Body of pancreas (tissue), 4 donors: ENCODE results near the gene RIT2. TPM values are rescaled to one million over a fixed set of nuclear protein-coding genes. Genes with fewer than 3 reads are reported as not detected.

Experiments
- ATAC-seq: fragments of 150-250 bp; one replicate; pipeline ENCODE4 v1.9.1; 2016
- DNase-seq, 4 donors: peaks; one replicate each; pipeline ENCODE4 v3.0.0-alpha.2; 2019
- H3K27ac ChIP-seq, 4 donors: fragments of 200-600 bp; sonication (generic); 1 replicate in 3 of 4; 2 replicates in 1 of 4; pipeline versions ENCODE4 v1.5.1 to v1.6.1; 2016 to 2019; ENCODE audit warnings: mild to moderate bottlenecking in 1 of 4, mixed read lengths in 1 of 4, moderate library complexity in 1 of 4
- H3K27me3 ChIP-seq, 2 donors: fragments of 200-600 bp; sonication (generic); one replicate each; pipeline ENCODE4 v1.6.0; 2016; ENCODE audit warnings: mild to moderate bottlenecking in 1 of 2
- H3K36me3 ChIP-seq, 2 donors: fragments of 200-600 bp; sonication (generic); replicated peaks in 1 of 2; 2 replicates each; pipeline ENCODE4 v1.5.1; 2016; ENCODE audit warnings: low read depth in 2 of 2; ENCODE audit not compliant: insufficient read depth in 1 of 2
- H3K4me1 ChIP-seq: fragments of 200-600 bp; sonication (generic); one replicate; pipeline ENCODE4 v1.6.0; 2016
- H3K4me3 ChIP-seq, 2 donors: fragments of 200-600 bp; sonication (generic); 1 replicate in 1 of 2; 2 replicates in 1 of 2; pipeline ENCODE4 v1.5.1; 2016 to 2019
- H3K9me3 ChIP-seq, 3 donors: fragments of 200-600 bp; sonication (generic); 1 replicate in 2 of 3; 2 replicates in 1 of 3; pipeline ENCODE4 v1.5.1; 2016
- CTCF ChIP-seq, 7 experiments: fragments of 450-650 bp in 4 of 7; fragments of 200-600 bp in 3 of 7; sonication (generic) in 3 of 7; IDR thresholded peaks; one replicate each; pipeline ENCODE4 v1.5.1; 2016 to 2019; ENCODE audit warnings: antibody characterized with exemption in 7 of 7
- POLR2A ChIP-seq, 3 donors: fragments of 450-650 bp; IDR thresholded peaks; one replicate each; pipeline ENCODE4 v1.6.1; 2016; ENCODE audit warnings: antibody characterized with exemption in 3 of 3, mild to moderate bottlenecking in 2 of 3
- WGBS, 2 donors: methylation state at CpG; one replicate each; pipeline ENCODE4 v1.1.5; 2017; 5-methylcytosine and 5-hydroxymethylcytosine counted together
- intact Hi-C: fragments of 100-400 bp; cut with DNase I; formaldehyde crosslinking; loops from one replicate; pipeline ENCODE4 v1.15.1; 2023
- total RNA-seq, 2 donors: library from RNA; depleted of rRNA; stranded (reverse); fragments of >200 nt; gene quantifications; one replicate each; pipeline ENCODE4 v1.1.0, GENCODE V29; 2016

Gene RIT2
- total RNA-seq, 2 donors from 2014 or later = not detected

DNA sequence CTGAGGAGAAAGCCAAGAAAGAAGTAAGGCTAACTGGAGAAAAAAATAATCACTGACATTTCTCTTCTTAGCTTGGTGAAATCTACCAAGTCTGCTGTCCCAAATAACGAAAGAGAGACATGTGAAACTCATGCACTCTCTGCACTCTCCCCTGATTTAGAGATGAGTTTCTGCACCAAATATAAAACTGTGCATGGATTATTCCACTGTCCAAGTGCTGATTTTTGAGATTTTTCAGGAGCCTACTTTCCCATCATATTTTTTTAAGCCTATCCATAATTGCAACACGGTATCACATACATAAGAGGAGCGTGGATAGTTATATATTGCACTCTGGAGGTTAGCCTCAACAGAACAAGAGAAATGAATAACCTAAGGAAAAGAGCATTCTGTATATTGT lies 10.0 kb upstream of the RIT2 start:
- intact Hi-C loops = no loop called here
- no peak for TF ChIP-seq POLR2A (IDR thresholded peaks at IDR 0.05)
- TF ChIP-seq CTCF (IDR thresholded peaks at IDR 0.05) = no peak
- Histone ChIP-seq H3K4me1 (no peaks in the 10 kb centered on the region), H3K36me3 (no peaks in the 10 kb centered on the region), H3K27me3 (no peaks in the 10 kb centered on the region), H3K27ac (no peak overlapping the region), H3K9me3 (no peaks in the 10 kb centered on the region), H3K4me3 (no peak overlapping the region)
- DNase-seq (no peak), ATAC-seq (no peak)
- WGBS, 2 donors = 60 to 63% methylated on average over 3 of the region's 3 CpGs

GRCh38 chr18:43122955-43123354 lies 7.5 kb upstream of the RIT2 start:
- H3K9me3 ChIP-seq = no peaks in the 10 kb centered on the region
- intact Hi-C loops = no loop called here
- TF ChIP-seq CTCF (IDR thresholded peaks at IDR 0.05) (no peak), POLR2A (IDR thresholded peaks at IDR 0.05) (no peak)
- H3K27ac ChIP-seq = no peak overlapping the region
- no peak overlapping the region for H3K4me3 ChIP-seq
- H3K36me3 ChIP-seq = no peaks in the 10 kb centered on the region
- no peaks in the 10 kb centered on the region for H3K27me3 ChIP-seq
- no peaks in the 10 kb centered on the region for H3K4me1 ChIP-seq
- ATAC-seq (no peak), DNase-seq (no peak)

GRCh38 chr18:43116699-43117294 lies 1.3 kb upstream of the RIT2 start:
- Histone ChIP-seq H3K27me3 (no peaks in the 10 kb centered on the region), H3K4me1 (no peaks in the 10 kb centered on the region), H3K4me3 (no peak overlapping the region), H3K36me3 (no peaks in the 10 kb centered on the region), H3K27ac (no peak overlapping the region), H3K9me3 (no peaks in the 10 kb centered on the region)
- intact Hi-C loops = no loop called here
- TF ChIP-seq POLR2A (IDR thresholded peaks at IDR 0.05) (no peak), CTCF (IDR thresholded peaks at IDR 0.05) (no peak)
- WGBS, 2 donors = 42 to 48% methylated on average over 2 of the region's 2 CpGs
- DNase-seq (no peak), ATAC-seq (no peak)

DNA sequence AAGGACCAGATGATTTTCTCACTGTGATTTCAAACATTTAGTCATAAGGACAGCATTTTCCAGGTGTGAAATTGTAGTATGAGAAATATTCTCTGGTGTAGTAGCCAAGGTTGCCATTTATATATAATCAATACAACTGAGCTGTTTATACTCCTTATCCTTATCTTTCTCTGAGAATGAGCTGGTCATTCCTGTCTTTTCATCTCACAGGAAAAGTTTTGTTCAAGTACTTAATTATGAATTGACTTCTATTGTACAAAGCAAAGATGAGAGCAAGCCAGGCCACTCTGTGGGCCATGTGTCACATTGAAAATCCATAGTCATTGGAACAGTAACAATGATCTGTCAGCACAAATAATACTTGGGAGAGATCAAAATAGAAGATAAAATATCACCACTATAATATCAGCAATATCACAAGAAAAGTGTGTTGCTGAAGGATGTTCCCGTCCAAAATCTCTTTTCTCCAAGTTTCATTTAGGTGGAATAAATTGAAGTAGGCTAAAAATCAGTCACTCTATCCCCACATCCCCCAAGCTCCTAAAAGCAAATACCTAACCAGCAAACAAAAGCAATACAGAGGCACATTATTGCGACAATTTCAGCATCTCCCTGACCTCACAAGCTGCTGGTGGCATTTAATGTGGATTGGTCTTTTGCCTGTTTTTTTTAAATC lies 2.1 kb downstream of the RIT2 start:
- H3K4me3 ChIP-seq = no peak overlapping the region
- WGBS, 2 donors = 53 to 59% methylated on average over 2 of the region's 2 CpGs
- DNase-seq = no peak
- ATAC-seq = no peak
- no peaks in the 10 kb centered on the region for H3K36me3 ChIP-seq
- H3K4me1 ChIP-seq = no peaks in the 10 kb centered on the region
- no peak for TF ChIP-seq POLR2A (IDR thresholded peaks at IDR 0.05)
- no peak for TF ChIP-seq CTCF (IDR thresholded peaks at IDR 0.05)
- H3K27ac ChIP-seq = no peak overlapping the region
- intact Hi-C loops = no loop called here
- H3K9me3 ChIP-seq = no peaks in the 10 kb centered on the region
- no peaks in the 10 kb centered on the region for H3K27me3 ChIP-seq

DNA sequence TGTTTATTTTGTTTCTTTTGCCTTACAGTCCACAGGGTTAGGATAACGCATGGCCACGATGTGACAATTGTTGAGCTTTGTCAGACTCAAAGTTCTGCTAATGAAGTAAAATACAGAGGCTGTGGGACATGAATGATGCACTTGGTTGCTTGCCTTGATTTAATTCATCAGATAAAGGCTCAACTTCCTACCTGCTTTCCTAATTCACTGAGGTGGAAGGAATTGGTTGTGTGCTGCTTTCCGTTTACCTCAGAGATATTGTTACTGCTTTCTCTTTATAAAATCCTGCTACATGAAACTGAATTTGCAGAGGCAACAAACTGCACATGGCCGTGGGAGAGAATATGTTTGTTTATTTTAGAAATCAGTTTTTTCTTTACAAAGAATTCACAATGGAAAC lies 6.6 kb downstream of the RIT2 start:
- Histone ChIP-seq H3K9me3 (no peaks in the 10 kb centered on the region), H3K4me3 (no peak overlapping the region), H3K4me1 (no peaks in the 10 kb centered on the region), H3K36me3 (no peaks in the 10 kb centered on the region), H3K27me3 (no peaks in the 10 kb centered on the region), H3K27ac (no peak overlapping the region)
- ATAC-seq = no peak
- TF ChIP-seq CTCF (IDR thresholded peaks at IDR 0.05) (no peak), POLR2A (IDR thresholded peaks at IDR 0.05) (no peak)
- intact Hi-C loops = no loop called here
- no peak for DNase-seq
- 39 to 46% methylated on average over 4 of the region's 4 CpGs for WGBS, 2 donors
